NB4 (cell line): ENCODE data around the gene ZNF319.

Experiments used
- CTCF ChIP-seq: IDR thresholded peaks from one replicate; pipeline ENCODE4 v1.5.1; 2012; ENCODE audit warnings: low read depth, low read length
- MAX ChIP-seq: IDR thresholded peaks from 2 replicates; pipeline ENCODE4 v1.6.1; 2011; ENCODE audit warnings: low read depth, low read length
- MYC ChIP-seq: IDR thresholded peaks from 2 replicates; pipeline ENCODE4 v1.6.1; 2011; ENCODE audit warnings: low read depth, low read length
- POLR2A ChIP-seq: IDR thresholded peaks from 2 replicates; pipeline ENCODE4 v1.6.1; 2011; ENCODE audit warnings: mild to moderate bottlenecking; ENCODE audit not compliant: insufficient read length; ENCODE audit errors: extremely low read depth

GRCh38 chr16:57995721-57996405 is 4.6 kb downstream of the ZNF319 start:
- TF ChIP-seq CTCF, result no peak
- TF ChIP-seq POLR2A, result no peak
- no peak for TF ChIP-seq MYC
- no peak for TF ChIP-seq MAX
